ENCODE measurements around the gene AP1S3. TPM values are rescaled to one million over a fixed set of nuclear protein-coding genes. Genes with fewer than 3 reads are reported as not detected.
A peak's percentile ranks its signal among the peaks of the same experiment; 100 is the strongest.

The AP1S3 gene
- total RNA-seq, 1 experiment from 2014 or later = 185 TPM

- no peak overlapping the region for H2AFZ ChIP-seq (ENCODE audit: low read depth, low read length, poor library complexity, severe bottlenecking)
- H3K9ac ChIP-seq (ENCODE audit: low read length) = peak overlapping the region; percentile 66
- no peaks in the 10 kb centered on the region for H3K27me3 ChIP-seq (ENCODE audit: insufficient read depth, low read length)
- H4K20me1 ChIP-seq (ENCODE audit: insufficient read depth) = no peaks in the 10 kb centered on the region
- peak overlapping the region; percentile 93 for H3K27ac ChIP-seq (ENCODE audit: low read depth, low read length)
- BruUV-seq (replicated peaks) = no TSS peak
- ATAC-seq = peak; percentile 81
- no peaks in the 10 kb centered on the region for H3K36me3 ChIP-seq (ENCODE audit: control insufficient read depth in 1 of 2, insufficient read depth in 2 of 2, low read length in 2 of 2)
- ChIA-PET RAD21 (ENCODE audit: low non-redundant PET in 1 of 2, low total read pairs in 2 of 2, uncharacterized antibody in 2 of 2, unreplicated experiment in 2 of 2) (interaction anchor here in 1 of 2 experiments (1.4 kb wide), 1 partner anchor 72 kb away, joined by 3 read pairs; no protein-coding TSS in a partner anchor), POLR2A (interaction anchor here (1.0 to 9.4 kb wide), 7 partner anchors 9 to 73 kb away, joined by 3 to 95 read pairs (median 3); no protein-coding TSS in a partner anchor), CTCF (interaction anchor here (1.1 kb wide), 1 partner anchor 50 kb away, joined by 3 read pairs; no protein-coding TSS in a partner anchor)
- peak overlapping the region; percentile 42 to 53 for H3K4me3 ChIP-seq (replicated peaks in 1 of 2; ENCODE audit: low read depth in 1 of 2, low read length in 2 of 2)
- peaks cover 41 to 59% of the 10 kb centered on the region in 2 experiments for H3K4me1 ChIP-seq (ENCODE audit: control insufficient read depth in 1 of 2, insufficient read depth in 2 of 2, low read length in 2 of 2)
- peak overlapping the region; percentile 83 for H3K4me2 ChIP-seq (ENCODE audit: low read length)
- peak; percentile 92 for DNase-seq (ENCODE audit: low read depth, low spot score)
- H3K79me2 ChIP-seq (ENCODE audit: insufficient read depth, low read length) = no peaks in the 10 kb centered on the region
- H3K9me3 ChIP-seq (ENCODE audit: control insufficient read depth in 1 of 2, insufficient read depth in 1 of 2, low read depth in 1 of 2, low read length in 2 of 2) = no peaks in the 10 kb centered on the region
- H3K9me2 ChIP-seq (ENCODE audit: insufficient read depth) = no peaks in the 10 kb centered on the region
- intact Hi-C loops (cut with micrococcal nuclease) = no loop called here
- no peak for TF ChIP-seq EZH2phosphoT487 (IDR thresholded peaks at IDR 0.05; ENCODE audit: borderline replicate concordance)
- no peak for TF ChIP-seq ZBTB33 (IDR thresholded peaks at IDR 0.05; ENCODE audit: extremely low read depth, insufficient replicate concordance, low read length)
- no peak for TF ChIP-seq ZFX (IDR thresholded peaks at IDR 0.05)
- peak; percentile 95 for TF ChIP-seq SP1 (IDR thresholded peaks at IDR 0.05; ENCODE audit: low read depth)
- TF ChIP-seq ELF1 (IDR thresholded peaks at IDR 0.05; ENCODE audit: borderline replicate concordance, low read depth) = no peak
- TF ChIP-seq FOSL1 (IDR thresholded peaks at IDR 0.05; ENCODE audit: low read depth) = peak; percentile 96
- no peak for TF ChIP-seq CTCF (IDR thresholded peaks at IDR 0.05 in 2 of 3, conservative IDR thresholded peaks at IDR 0.05 in 1 of 3; ENCODE audit: borderline replicate concordance in 1 of 3, insufficient read depth in 1 of 3, low read depth in 2 of 3, low read length in 2 of 3)
- TF ChIP-seq JUND (IDR thresholded peaks at IDR 0.05) = peak; percentile 98
- peak; percentile 60; the same call in 1 of the 2 replicates for TF ChIP-seq SIN3A (IDR thresholded peaks at IDR 0.05; ENCODE audit: low read depth)
- TF ChIP-seq EZH2 (IDR thresholded peaks at IDR 0.05) = no peak
- TF ChIP-seq YY1 (IDR thresholded peaks at IDR 0.05; ENCODE audit: extremely low read depth, insufficient replicate concordance, low read depth, low read length) = peak; percentile 80
- no peak for TF ChIP-seq ZNF274 (IDR thresholded peaks at IDR 0.05; ENCODE audit: low read depth, low read length)
- TF ChIP-seq RAD21 (IDR thresholded peaks at IDR 0.05; ENCODE audit: low read depth) = peak; percentile 42
- TF ChIP-seq REST (IDR thresholded peaks at IDR 0.05; ENCODE audit: low read depth) = no peak
- peak; percentile 64 for TF ChIP-seq TCF7L2 (IDR thresholded peaks at IDR 0.05; ENCODE audit: borderline replicate concordance, extremely low read depth, insufficient read depth, insufficient read length)
- no peak for TF ChIP-seq POLR2A (IDR thresholded peaks at IDR 0.05; ENCODE audit: borderline replicate concordance, extremely low read depth, insufficient read depth, insufficient read length)
- TF ChIP-seq MAX (IDR thresholded peaks at IDR 0.05) = peak; percentile 45; the same call in 1 of the 2 replicates
- TF ChIP-seq ATF3 (IDR thresholded peaks at IDR 0.05) = peak; percentile 81; the same call in 1 of the 2 replicates
- TF ChIP-seq CEBPB (IDR thresholded peaks at IDR 0.05; ENCODE audit: low read depth) = peak; percentile 14; the same call in 1 of the 2 replicates
- no peak for TF ChIP-seq EGR1 (IDR thresholded peaks at IDR 0.05; ENCODE audit: low read depth)
- peak; percentile 81 for TF ChIP-seq CBX3 (IDR thresholded peaks at IDR 0.05; ENCODE audit: low read depth)
These were observed 111.9 kb downstream of the AP1S3 start for GRCh38 chr2:223725494-223725893.
